SU-DHL-6 (cell line): Measurements from ENCODE around the gene FABP6.

Source experiments
- H2AFZ ChIP-seq: fragments of 200-600 bp; sonication (generic); 2 replicates; pipeline ENCODE4 v1.6.1; 2014; ENCODE audit warnings: low read depth, mild to moderate bottlenecking, moderate library complexity, mixed read lengths, antibody characterized with exemption, low read length; ENCODE audit not compliant: severe bottlenecking
- H3F3A ChIP-seq: fragments of 200-600 bp; shearing (Covaris generic); 2 replicates; pipeline ENCODE4 v1.6.0; 2016; ENCODE audit warnings: antibody characterized with exemption, mild to moderate bottlenecking; ENCODE audit not compliant: insufficient read depth
- H3K27ac ChIP-seq: fragments of 200-600 bp; sonication (generic); 2 replicates; pipeline ENCODE4 v1.5.1; 2016; ENCODE audit warnings: low read depth, mild to moderate bottlenecking, low read length, moderate library complexity, mixed read lengths
- H3K27me3 ChIP-seq: fragments of 200-600 bp; sonication (generic), shearing (Covaris generic); 2 replicates; pipeline ENCODE4 v1.6.0; 2014; ENCODE audit warnings: mild to moderate bottlenecking, low read length
- H3K36me3 ChIP-seq: fragments of 200-600 bp; sonication (generic); 2 replicates; pipeline ENCODE4 v1.6.1; 2014; ENCODE audit warnings: mild to moderate bottlenecking, low read length, mixed read lengths
- H3K4me2 ChIP-seq: fragments of 300-600, 200-600 bp; shearing (Covaris generic), sonication (generic); 2 replicates; pipeline ENCODE4 v1.6.0; 2014; ENCODE audit warnings: low read length, low read depth, mild to moderate bottlenecking; ENCODE audit not compliant: poor library complexity, severe bottlenecking
- H3K4me3 ChIP-seq: fragments of 200-600 bp; sonication (generic); 2 replicates; pipeline ENCODE4 v1.5.1; 2014; ENCODE audit warnings: antibody characterized with exemption, low read length, mild to moderate bottlenecking, mixed read lengths; ENCODE audit not compliant: insufficient read depth, poor library complexity, severe bottlenecking
- H3K79me2 ChIP-seq: fragments of 200-600 bp; sonication (generic); 2 replicates; pipeline ENCODE4 v1.6.1; 2014; ENCODE audit warnings: mild to moderate bottlenecking, low read length, moderate library complexity; ENCODE audit not compliant: insufficient read depth
- H3K9ac ChIP-seq: fragments of 200-600 bp; sonication (generic); 2 replicates; pipeline ENCODE4 v1.7.0; 2014; ENCODE audit warnings: mild to moderate bottlenecking, low read length
- H3K9me2 ChIP-seq: fragments of 200-600 bp; sonication (generic); replicated peaks from 2 replicates; pipeline ENCODE4 v1.6.1; 2014; ENCODE audit warnings: low read length; ENCODE audit not compliant: insufficient read depth
- H3K9me3 ChIP-seq: fragments of 200-600 bp; sonication (generic); 2 replicates; pipeline ENCODE4 v1.6.1; 2014; ENCODE audit warnings: low read length, mixed read lengths; ENCODE audit not compliant: insufficient read depth
- H4K20me1 ChIP-seq: fragments of 200-600 bp; sonication (generic); 2 replicates; pipeline ENCODE4 v1.6.1; 2014; ENCODE audit warnings: low read depth, mild to moderate bottlenecking, antibody characterized with exemption, low read length, moderate library complexity, mixed read lengths
- EZH2phosphoT487 ChIP-seq: fragments of 200-600 bp; sonication (generic), shearing (Covaris generic); conservative IDR thresholded peaks from 2 replicates; pipeline ENCODE4 v1.6.1; 2018; ENCODE audit warnings: mild to moderate bottlenecking, antibody characterized with exemption, low read length, moderate library complexity, mixed read lengths
- TF ChIP-seq, protein P1 (sequence below): fragments of 200-600 bp; sonication (generic); IDR thresholded peaks from one replicate; pipeline ENCODE4 v1.5.1; 2017; ENCODE audit warnings: antibody characterized with exemption, mild to moderate bottlenecking, low read length, moderate library complexity; ENCODE audit not compliant: insufficient read depth, poor library complexity, severe bottlenecking

FABP6 gene

GRCh38 chr5:160262151-160263074, 33.1 kb downstream of the FABP6 start:
- no peaks in the 10 kb centered on the region for H3K27me3 ChIP-seq
- H3K27ac ChIP-seq = no peak overlapping the region
- H3K36me3 ChIP-seq = no peaks in the 10 kb centered on the region
- H3K9me2 ChIP-seq = no peaks in the 10 kb centered on the region
- H2AFZ ChIP-seq = no peak overlapping the region
- no peak for TF ChIP-seq EZH2phosphoT487
- TF ChIP-seq, protein P1, sequence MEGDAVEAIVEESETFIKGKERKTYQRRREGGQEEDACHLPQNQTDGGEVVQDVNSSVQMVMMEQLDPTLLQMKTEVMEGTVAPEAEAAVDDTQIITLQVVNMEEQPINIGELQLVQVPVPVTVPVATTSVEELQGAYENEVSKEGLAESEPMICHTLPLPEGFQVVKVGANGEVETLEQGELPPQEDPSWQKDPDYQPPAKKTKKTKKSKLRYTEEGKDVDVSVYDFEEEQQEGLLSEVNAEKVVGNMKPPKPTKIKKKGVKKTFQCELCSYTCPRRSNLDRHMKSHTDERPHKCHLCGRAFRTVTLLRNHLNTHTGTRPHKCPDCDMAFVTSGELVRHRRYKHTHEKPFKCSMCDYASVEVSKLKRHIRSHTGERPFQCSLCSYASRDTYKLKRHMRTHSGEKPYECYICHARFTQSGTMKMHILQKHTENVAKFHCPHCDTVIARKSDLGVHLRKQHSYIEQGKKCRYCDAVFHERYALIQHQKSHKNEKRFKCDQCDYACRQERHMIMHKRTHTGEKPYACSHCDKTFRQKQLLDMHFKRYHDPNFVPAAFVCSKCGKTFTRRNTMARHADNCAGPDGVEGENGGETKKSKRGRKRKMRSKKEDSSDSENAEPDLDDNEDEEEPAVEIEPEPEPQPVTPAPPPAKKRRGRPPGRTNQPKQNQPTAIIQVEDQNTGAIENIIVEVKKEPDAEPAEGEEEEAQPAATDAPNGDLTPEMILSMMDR = no peak
- no peak overlapping the region for H3K4me3 ChIP-seq
- no peaks in the 10 kb centered on the region for H4K20me1 ChIP-seq
- H3K9me3 ChIP-seq = no peaks in the 10 kb centered on the region
- H3K4me2 ChIP-seq = no peak overlapping the region
- H3F3A ChIP-seq = no peaks in the 10 kb centered on the region
- H3K79me2 ChIP-seq = no peaks in the 10 kb centered on the region
- no peak overlapping the region for H3K9ac ChIP-seq

GRCh38 chr5:160263326-160263855, 34.1 kb downstream of the FABP6 start:
- H3K79me2 ChIP-seq = no peaks in the 10 kb centered on the region
- H3K27ac ChIP-seq = no peak overlapping the region
- H3F3A ChIP-seq = no peaks in the 10 kb centered on the region
- TF ChIP-seq, protein P1 = no peak
- no peak for TF ChIP-seq EZH2phosphoT487
- no peaks in the 10 kb centered on the region for H3K27me3 ChIP-seq
- no peaks in the 10 kb centered on the region for H3K36me3 ChIP-seq
- H3K4me3 ChIP-seq = no peak overlapping the region
- no peaks in the 10 kb centered on the region for H3K9me2 ChIP-seq
- no peak overlapping the region for H3K4me2 ChIP-seq
- H4K20me1 ChIP-seq = no peaks in the 10 kb centered on the region
- H3K9me3 ChIP-seq = no peaks in the 10 kb centered on the region
- no peak overlapping the region for H2AFZ ChIP-seq
- no peak overlapping the region for H3K9ac ChIP-seq

- H3K27ac ChIP-seq = no peak overlapping the region
- H3F3A ChIP-seq = no peaks in the 10 kb centered on the region
- H2AFZ ChIP-seq = no peak overlapping the region
- no peaks in the 10 kb centered on the region for H3K9me2 ChIP-seq
- H3K36me3 ChIP-seq = no peaks in the 10 kb centered on the region
- H3K4me2 ChIP-seq = no peak overlapping the region
- H3K27me3 ChIP-seq = no peaks in the 10 kb centered on the region
- H4K20me1 ChIP-seq = no peaks in the 10 kb centered on the region
- H3K4me3 ChIP-seq = no peak overlapping the region
- TF ChIP-seq, protein P1 = no peak
- no peak for TF ChIP-seq EZH2phosphoT487
- no peaks in the 10 kb centered on the region for H3K9me3 ChIP-seq
- no peaks in the 10 kb centered on the region for H3K79me2 ChIP-seq
- no peak overlapping the region for H3K9ac ChIP-seq
Observed at GRCh38 chr5:160266044-160266443, 36.7 kb downstream of the FABP6 start.
